ENCODE measurements around the gene HHLA2.
"Not testable (repeated sequence)": the region's sequence is repeated elsewhere in the genome, so short reads cannot be mapped to it uniquely, and the experiment has no call there.

Gene HHLA2

GRCh38 chr3:108341911-108342310 lies 45.6 kb downstream of the HHLA2 start:
- DNase-seq (ENCODE audit: low spot score) = peak; percentile 92

- DNase-seq (ENCODE audit: low spot score) = no peak
These were observed 46.6 kb downstream of the HHLA2 start for GRCh38 chr3:108342837-108343486.

- DNase-seq (ENCODE audit: low spot score) = no peak
These were observed 47.1 kb downstream of the HHLA2 start for GRCh38 chr3:108343491-108343890.

- peak; percentile 12 for DNase-seq (ENCODE audit: low spot score)
These were observed 49.3 kb downstream of the HHLA2 start for GRCh38 chr3:108345492-108346205.

DNA sequence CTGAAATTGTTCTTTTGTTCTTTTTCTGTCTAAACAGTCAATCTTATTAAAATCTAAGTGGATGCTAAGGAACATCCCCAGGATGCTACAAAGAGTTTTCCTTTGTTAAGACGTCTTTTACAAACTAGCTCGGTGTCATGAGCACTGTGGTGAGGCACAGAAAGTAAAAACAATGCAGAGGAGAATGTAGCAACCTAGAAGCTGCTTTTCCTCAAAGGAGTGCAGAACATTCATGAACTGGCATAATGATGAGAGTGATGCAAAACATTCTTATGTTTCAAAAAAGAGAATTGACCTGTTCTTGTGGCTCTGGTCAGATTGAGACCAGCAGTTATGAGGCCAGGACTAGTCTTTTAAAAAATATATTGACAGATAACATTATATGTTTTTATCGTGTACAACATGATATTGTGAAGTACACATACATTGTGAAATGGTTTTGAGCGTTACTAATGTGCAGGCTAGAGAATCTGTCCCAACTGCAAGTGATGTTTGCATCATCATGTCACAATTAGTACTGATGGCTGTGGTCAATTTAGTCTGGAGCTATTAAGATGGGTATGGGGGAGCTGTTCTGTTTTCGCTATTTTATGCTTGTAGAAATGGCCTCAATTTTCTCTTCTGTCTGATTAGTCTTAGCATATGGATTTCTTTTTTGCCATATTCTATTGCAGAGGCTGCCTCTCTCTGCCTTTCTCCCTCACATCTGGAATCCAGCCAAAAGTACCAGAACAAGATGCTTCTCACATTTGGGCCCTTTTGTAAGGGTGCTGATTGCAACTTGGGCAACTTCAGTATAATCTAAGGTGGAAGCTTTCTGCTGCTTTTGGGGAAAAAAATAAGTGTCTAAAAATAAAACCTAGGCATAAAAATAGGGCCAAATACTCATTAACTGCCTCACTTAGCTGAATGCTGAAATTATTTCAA lies 50.2 kb downstream of the HHLA2 start:
- no peak for DNase-seq (ENCODE audit: low spot score)

DNA sequence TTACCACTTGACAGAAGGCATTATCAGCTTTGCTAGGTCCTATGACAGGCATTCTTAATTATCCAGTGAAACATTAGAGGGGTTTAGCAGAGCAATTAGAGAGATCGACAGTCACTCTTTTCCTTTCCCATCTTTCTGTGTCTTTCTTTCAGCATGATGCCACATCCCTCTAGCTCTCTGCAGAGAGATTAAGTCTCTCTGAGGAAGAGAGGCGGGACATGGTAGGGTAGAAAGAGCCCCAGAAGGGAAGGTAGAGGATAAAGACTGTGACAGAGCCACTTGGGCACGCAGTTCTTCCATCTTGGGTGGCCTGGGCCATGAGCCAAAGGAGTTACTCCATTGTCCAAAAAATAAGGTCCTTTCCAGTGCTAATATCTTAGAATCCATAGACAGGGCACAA lies 55.8 kb downstream of the HHLA2 start:
- DNase-seq (ENCODE audit: low spot score) = peak; percentile 11

- no peak for DNase-seq (ENCODE audit: low spot score)
These were observed 58.2 kb downstream of the HHLA2 start for GRCh38 chr3:108354562-108354961.

DNA sequence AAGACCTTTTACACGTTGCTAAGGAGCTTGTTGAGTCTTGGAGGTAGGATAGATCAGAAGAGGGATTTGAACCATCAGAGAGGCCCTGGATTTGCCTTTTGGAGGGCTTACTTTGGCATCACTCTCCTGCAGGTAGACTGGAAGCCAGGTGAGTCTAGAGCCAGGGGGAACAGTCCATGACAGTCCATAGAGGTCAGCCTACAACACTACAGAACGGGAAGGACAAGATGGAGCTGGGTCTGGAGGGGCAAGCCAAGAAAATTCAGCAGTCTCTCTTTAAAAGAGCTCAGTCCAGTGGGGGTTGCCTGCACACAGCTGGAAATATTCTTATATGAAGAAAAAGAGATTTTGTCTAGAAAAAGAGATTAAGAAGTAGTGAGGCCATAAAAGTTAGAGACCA lies 60.7 kb downstream of the HHLA2 start:
- no peak for DNase-seq (ENCODE audit: low spot score)

DNA sequence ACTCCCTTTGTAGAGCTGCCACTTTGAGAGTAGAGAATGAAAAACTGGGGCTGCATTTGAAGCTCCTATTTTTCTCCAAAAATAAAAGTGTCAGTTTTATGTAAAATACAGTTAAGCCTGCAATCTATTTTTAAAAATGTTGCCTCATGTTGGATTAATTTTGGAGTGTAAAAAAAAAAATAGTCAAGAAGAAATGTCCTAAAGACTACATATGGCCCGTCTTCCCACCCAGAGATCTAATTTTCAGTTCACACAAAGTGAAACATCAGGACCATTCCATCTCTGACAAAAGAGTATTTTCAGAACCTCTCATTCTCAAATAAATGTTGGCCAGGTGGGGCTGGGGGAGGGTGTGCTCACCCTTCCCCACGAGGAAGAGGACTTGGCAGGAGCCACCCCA lies 62.7 kb downstream of the HHLA2 start:
- DNase-seq (ENCODE audit: low spot score) = no peak

DNA sequence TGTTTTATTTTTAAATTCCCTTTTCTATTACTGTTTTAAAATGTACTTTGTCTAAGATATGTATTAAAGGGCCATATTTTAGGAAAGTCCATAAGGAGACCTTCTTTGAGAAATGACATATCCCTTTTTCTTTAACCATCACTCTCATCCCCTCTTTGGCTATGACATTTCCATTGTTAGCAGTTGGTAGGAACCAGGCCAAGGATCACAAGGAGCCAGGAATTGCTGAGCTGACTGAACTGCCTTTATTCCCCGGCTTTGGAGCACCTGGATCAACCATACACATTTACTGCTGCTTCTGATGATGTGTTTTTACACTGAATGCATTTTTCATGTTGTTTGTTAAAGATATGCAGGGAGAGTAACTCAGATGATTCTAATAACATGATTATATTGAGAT lies 79.7 kb downstream of the HHLA2 start:
- DNase-seq (ENCODE audit: low spot score) = no peak

- DNase-seq (ENCODE audit: low spot score) = no peak
These were observed 81.0 kb downstream of the HHLA2 start for GRCh38 chr3:108377384-108377783.

GRCh38 chr3:108378153-108378951 lies 82.0 kb downstream of the HHLA2 start:
- no peak for DNase-seq (ENCODE audit: low spot score)

DNA sequence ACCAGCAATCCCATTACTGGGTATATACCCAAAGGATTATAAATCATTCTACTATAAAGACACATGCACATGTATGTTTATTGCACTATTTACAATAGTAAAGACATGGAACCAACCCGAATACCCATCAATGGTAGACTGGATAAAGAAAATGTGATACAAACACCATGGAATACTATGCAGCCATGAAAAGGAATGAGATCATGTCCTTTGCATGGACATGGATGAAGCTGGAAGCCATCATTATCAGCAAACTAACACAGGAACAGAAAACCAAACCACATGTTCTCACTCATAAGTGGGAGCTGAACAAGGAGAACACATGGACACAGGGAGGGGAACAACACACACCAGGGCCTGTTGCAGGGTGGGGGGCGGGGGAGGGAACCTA lies 82.6 kb downstream of the HHLA2 start:
- DNase-seq (ENCODE audit: low spot score) = not testable (repeated sequence)

- no peak for DNase-seq (ENCODE audit: low spot score)
These were observed 83.9 kb downstream of the HHLA2 start for GRCh38 chr3:108380128-108380795.

DNA sequence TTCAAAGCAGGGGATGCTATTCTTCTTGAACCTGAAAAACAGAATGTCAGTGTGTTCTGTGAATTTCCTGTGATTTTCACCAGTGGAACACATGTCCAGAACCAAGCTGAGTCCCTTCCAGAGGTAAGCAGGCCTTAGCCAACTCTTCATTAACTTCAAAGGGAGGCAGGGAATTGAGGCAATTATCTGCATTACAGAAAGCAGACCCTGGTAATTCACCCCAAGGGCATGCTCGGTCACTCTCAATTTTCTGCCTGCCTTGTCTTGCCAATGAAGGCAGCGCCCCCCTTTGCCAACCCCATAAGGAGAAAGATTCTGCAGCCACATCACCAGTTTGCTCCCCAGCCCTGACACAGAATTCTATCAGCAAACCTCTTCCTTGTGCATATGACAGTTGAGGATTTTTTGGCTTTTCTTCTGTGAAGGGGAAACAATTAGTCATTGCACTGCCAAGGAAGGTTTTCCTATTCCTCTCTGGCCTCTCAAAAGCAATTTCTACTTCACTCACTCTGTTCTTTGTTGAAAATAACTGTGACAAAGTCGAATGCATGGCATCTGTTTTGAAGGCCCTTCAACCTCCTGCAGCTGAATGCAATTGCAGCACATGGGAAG lies 85.3 kb downstream of the HHLA2 start:
- DNase-seq (ENCODE audit: low spot score) = peak; percentile 78

- DNase-seq (ENCODE audit: low spot score) = no peak
These were observed 87.0 kb downstream of the HHLA2 start for GRCh38 chr3:108383306-108383705.

DNA sequence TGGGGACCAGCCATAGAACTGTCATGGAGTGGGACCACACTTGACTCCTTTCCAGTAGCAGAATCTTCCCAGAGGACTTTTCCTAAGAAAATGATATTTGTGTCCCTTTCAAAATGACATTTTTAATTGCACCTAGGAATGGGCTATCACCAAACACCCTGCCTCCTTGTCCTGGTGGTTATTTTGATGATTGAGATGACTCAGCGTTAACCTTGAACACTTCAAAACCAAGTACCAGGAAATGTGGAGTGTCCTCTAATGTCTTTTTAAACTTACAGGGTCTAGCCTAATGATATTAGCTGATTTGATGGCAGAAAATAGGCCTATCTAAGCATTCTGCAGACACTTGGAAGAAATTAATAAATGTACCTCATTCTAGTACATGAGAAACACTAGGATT lies 90.7 kb downstream of the HHLA2 start:
- no peak for DNase-seq (ENCODE audit: low spot score)

GRCh38 chr3:108388136-108389132 lies 92.1 kb downstream of the HHLA2 start:
- DNase-seq (ENCODE audit: low spot score) = no peak

GRCh38 chr3:108389372-108389771 lies 93.0 kb downstream of the HHLA2 start:
- no peak for DNase-seq (ENCODE audit: low spot score)
